ENCODE measurements around the gene CCDC73.
A peak's percentile ranks its signal among the peaks of the same experiment; 100 is the strongest.
"Not testable (repeated sequence)": the region's sequence is repeated elsewhere in the genome, so short reads cannot be mapped to it uniquely, and the experiment has no call there.

Gene CCDC73

GRCh38 chr11:32704775-32705174 lies 89.7 kb downstream of the CCDC73 start:
- no peak for DNase-seq

GRCh38 chr11:32704261-32704660 lies 90.2 kb downstream of the CCDC73 start:
- no peak for DNase-seq

GRCh38 chr11:32701616-32702015 lies 92.8 kb downstream of the CCDC73 start:
- no peak for DNase-seq

GRCh38 chr11:32698579-32698978 lies 95.9 kb downstream of the CCDC73 start:
- DNase-seq: no peak

GRCh38 chr11:32671051-32671450 lies 123.4 kb downstream of the CCDC73 start:
- DNase-seq: no peak

- no peak for DNase-seq
These were observed 134.8 kb downstream of the CCDC73 start for GRCh38 chr11:32659672-32660071.

- peak; percentile 10 for DNase-seq
These were observed 135.6 kb downstream of the CCDC73 start for GRCh38 chr11:32658639-32659406.

GRCh38 chr11:32643526-32643925 lies 150.9 kb downstream of the CCDC73 start:
- DNase-seq: no peak

- DNase-seq: no peak
These were observed 153.1 kb downstream of the CCDC73 start for GRCh38 chr11:32641361-32641760.

GRCh38 chr11:32635819-32636218 lies 158.6 kb downstream of the CCDC73 start:
- no peak for DNase-seq

GRCh38 chr11:32630844-32631243 lies 163.6 kb downstream of the CCDC73 start:
- no peak for DNase-seq

- DNase-seq: no peak
These were observed 177.6 kb downstream of the CCDC73 start for GRCh38 chr11:32616903-32617302.

- no peak for DNase-seq
These were observed 179.0 kb downstream of the CCDC73 start for GRCh38 chr11:32615422-32615821.

- DNase-seq: no peak
These were observed 180.8 kb downstream of the CCDC73 start for GRCh38 chr11:32613500-32614151.

GRCh38 chr11:32610797-32611352 lies 183.6 kb downstream of the CCDC73 start:
- no peak for DNase-seq

- DNase-seq: not testable (repeated sequence)
These were observed 185.6 kb downstream of the CCDC73 start for GRCh38 chr11:32608826-32609225.

GRCh38 chr11:32606220-32606619 lies 188.2 kb downstream of the CCDC73 start:
- no peak for DNase-seq

- no peak for DNase-seq
These were observed 191.6 kb downstream of the CCDC73 start for GRCh38 chr11:32602657-32603415.

GRCh38 chr11:32597921-32598320 lies 196.5 kb downstream of the CCDC73 start:
- no peak for DNase-seq

GRCh38 chr11:32596114-32596513 lies 198.3 kb downstream of the CCDC73 start:
- not testable (repeated sequence) for DNase-seq

- peak; percentile 19 for DNase-seq
These were observed 200.2 kb downstream of the CCDC73 start for GRCh38 chr11:32594272-32594671.

GRCh38 chr11:32586576-32587190 lies 207.8 kb downstream of the CCDC73 start:
- peak; percentile 47 for DNase-seq

GRCh38 chr11:32584921-32585320 lies 209.5 kb downstream of the CCDC73 start:
- DNase-seq: no peak
